Measurements from ENCODE around the gene LDLR.
"Not testable (repeated sequence)": the region's sequence is repeated elsewhere in the genome, so short reads cannot be mapped to it uniquely, and the experiment has no call there.

LDLR gene

GRCh38 chr19:11111117-11111770 is 22.0 kb downstream of the LDLR start:
- no peak for DNase-seq

- DNase-seq, result peak; percentile 18
These were observed 22.5 kb downstream of the LDLR start for GRCh38 chr19:11111771-11112144.

- DNase-seq, result no peak
These were observed 24.0 kb downstream of the LDLR start for GRCh38 chr19:11113140-11113708.

- no peak for DNase-seq
These were observed 25.8 kb downstream of the LDLR start for GRCh38 chr19:11115042-11115441.

- no peak for DNase-seq
These were observed 26.7 kb downstream of the LDLR start for GRCh38 chr19:11115895-11116446.

GRCh38 chr19:11116507-11116906 is 27.2 kb downstream of the LDLR start:
- no peak for DNase-seq

- not testable (repeated sequence) for DNase-seq
These were observed 32.7 kb downstream of the LDLR start for GRCh38 chr19:11121963-11122362.

- no peak for DNase-seq
These were observed 33.9 kb downstream of the LDLR start for GRCh38 chr19:11123114-11123513.

GRCh38 chr19:11124157-11124556 is 34.9 kb downstream of the LDLR start:
- DNase-seq, result not testable (repeated sequence)

- DNase-seq, result peak; percentile 37
These were observed 36.9 kb downstream of the LDLR start for GRCh38 chr19:11125994-11126685.

GRCh38 chr19:11127905-11128304 is 38.6 kb downstream of the LDLR start:
- no peak for DNase-seq

GRCh38 chr19:11130824-11131455 is 41.7 kb downstream of the LDLR start:
- DNase-seq, result no peak

- no peak for DNase-seq
These were observed 42.2 kb downstream of the LDLR start for GRCh38 chr19:11131471-11131870.

GRCh38 chr19:11136400-11137101 is 47.3 kb downstream of the LDLR start:
- no peak for DNase-seq

- peak; percentile 78 for DNase-seq
These were observed 48.5 kb downstream of the LDLR start for GRCh38 chr19:11137542-11138384.

GRCh38 chr19:11138601-11139300 is 49.5 kb downstream of the LDLR start:
- peak; percentile 5 for DNase-seq

- not testable (repeated sequence) for DNase-seq
These were observed 50.8 kb downstream of the LDLR start for GRCh38 chr19:11140023-11140538.

GRCh38 chr19:11140896-11141295 is 51.6 kb downstream of the LDLR start:
- DNase-seq, result no peak

- no peak for DNase-seq
These were observed 52.8 kb downstream of the LDLR start for GRCh38 chr19:11141937-11142527.

GRCh38 chr19:11142528-11143171 is 53.4 kb downstream of the LDLR start:
- peak; percentile 68 for DNase-seq

Measured in DMS79 (cell line).